Cardiac muscle cell (in vitro differentiated cells and primary cell): ENCODE measurements around the gene HOXA3. TPM values are rescaled to one million over a fixed set of nuclear protein-coding genes. Genes with fewer than 3 reads are reported as not detected.

Source experiments
- DNase-seq, 2 donors: peaks; one replicate each; pipeline versions ENCODE4 v3.0.0 to v3.0.0-alpha.2; 2010 to 2017; ENCODE audit warnings: low read depth in 1 of 2, low spot score in 1 of 2
- H3K27ac ChIP-seq: fragments of 200-600 bp; sonication (generic); 2 replicates; pipeline ENCODE4 v1.5.1; 2016
- H3K27me3 ChIP-seq: fragments of 200-600 bp; sonication (generic); 2 replicates; pipeline ENCODE4 v1.6.0; 2016; ENCODE audit warnings: control low read depth
- H3K36me3 ChIP-seq: fragments of 200-600 bp; sonication (generic); 2 replicates; pipeline ENCODE4 v1.5.1; 2016; ENCODE audit warnings: control low read depth
- H3K4me1 ChIP-seq: fragments of 200-600 bp; sonication (generic); 2 replicates; pipeline ENCODE4 v1.8.1; 2017; ENCODE audit warnings: low read depth, mild to moderate bottlenecking, mixed run types
- H3K4me3 ChIP-seq: fragments of 200-600 bp; sonication (generic); 2 replicates; pipeline ENCODE4 v1.5.1; 2016; ENCODE audit warnings: mild to moderate bottlenecking
- H3K9me3 ChIP-seq: fragments of 200-600 bp; sonication (generic); 2 replicates; pipeline ENCODE4 v1.5.1; 2017; ENCODE audit warnings: low read depth, mild to moderate bottlenecking, control low read depth
- CTCF ChIP-seq: IDR thresholded peaks from 2 replicates; pipeline ENCODE4 v1.5.1; 2012; ENCODE audit warnings: low read depth, mild to moderate bottlenecking, low read length
- polyA plus RNA-seq: library from polyadenylated mRNA; unstranded; fragments of >200 nt; fragmentation: Nextera tagmentation; extraction: Ambion mirVana; gene quantifications from 2 replicates; pipeline ENCODE4 v1.2.1, GENCODE V29; 2016
- total RNA-seq: library from RNA; depleted of rRNA; stranded (reverse); fragments of >200 nt; gene quantifications from 2 replicates; pipeline ENCODE4 v1.2.3, GENCODE V29; 2016

The HOXA3 gene
- total and polyA plus RNA-seq, 2 experiments from 2014 or later = 1.4 to 9.4 TPM

DNA sequence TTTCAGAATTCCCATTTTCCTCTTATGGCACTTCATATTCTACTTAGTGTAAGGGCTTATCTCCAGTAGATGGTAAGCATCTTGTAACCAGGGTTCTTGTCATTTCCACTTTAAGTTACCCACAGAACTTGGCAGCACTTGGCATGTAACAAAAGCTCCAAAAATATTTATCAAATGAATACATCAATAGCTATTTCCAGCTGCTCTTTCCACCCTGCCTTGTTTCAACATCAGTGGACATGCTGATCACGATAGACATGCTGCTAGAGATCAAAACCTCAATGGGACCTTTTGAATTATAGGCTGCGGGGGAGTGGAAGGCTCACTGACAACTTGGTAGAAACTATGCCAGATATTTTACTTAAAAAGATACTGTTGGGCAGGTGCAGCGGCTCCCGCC lies 89.4 kb downstream of the HOXA3 start:
- TF ChIP-seq CTCF = no peak
- no peak for DNase-seq

More for the DNA sequence above, 89.4 kb downstream of the HOXA3 start:
- H3K4me3 ChIP-seq = no peak overlapping the region
- H3K9me3 ChIP-seq = no peaks in the 10 kb centered on the region
- peaks cover 16% of the 10 kb centered on the region for H3K27me3 ChIP-seq
- no peaks in the 10 kb centered on the region for H3K36me3 ChIP-seq
- no peaks in the 10 kb centered on the region for H3K4me1 ChIP-seq
- no peak overlapping the region for H3K27ac ChIP-seq

Other genes with a start within 250 kb of the HOXA3 start
- gene HOXA1, start 56.6 kb downstream of the HOXA3 start, total RNA-seq = 0.42 and 0.85 TPM in 2 replicates
- gene HOXA1, start 56.6 kb downstream of the HOXA3 start, polyA plus RNA-seq = 0.07 TPM in 1 of 2 replicates, not detected in the other
- gene HOXA2, start 49.9 kb downstream of the HOXA3 start, total RNA-seq = 0.27 and 0.53 TPM in 2 replicates
- 0.12 and 0.34 TPM in 2 replicates for gene HOXA2, start 49.9 kb downstream of the HOXA3 start, polyA plus RNA-seq
- 0.14 TPM in 1 of 2 replicates, not detected in the other for gene HOXA4, start 21.8 kb downstream of the HOXA3 start, total RNA-seq
- 0.46 TPM in 1 of 2 replicates, not detected in the other for gene HOXA4, start 21.8 kb downstream of the HOXA3 start, polyA plus RNA-seq
- not detected in 2 replicates for gene HOXA5, start 8.9 kb downstream of the HOXA3 start, total RNA-seq
- not detected in 2 replicates for gene HOXA5, start 8.9 kb downstream of the HOXA3 start, polyA plus RNA-seq
- gene HOXA6, start 4.8 kb downstream of the HOXA3 start, total RNA-seq = not detected in 2 replicates
- gene HOXA6, start 4.8 kb downstream of the HOXA3 start, polyA plus RNA-seq = not detected in 2 replicates
- gene HOXA7, start 4.1 kb upstream of the HOXA3 start, total RNA-seq = not detected in 2 replicates
- gene HOXA7, start 4.1 kb upstream of the HOXA3 start, polyA plus RNA-seq = not detected in 2 replicates
- not detected in 2 replicates for gene HOXA9, start 13.0 kb upstream of the HOXA3 start, total RNA-seq
- not detected in 2 replicates for gene HOXA9, start 13.0 kb upstream of the HOXA3 start, polyA plus RNA-seq
- not detected in 2 replicates for gene HOXA10, start 21.7 kb upstream of the HOXA3 start, total RNA-seq
- not detected in 2 replicates for gene HOXA10, start 21.7 kb upstream of the HOXA3 start, polyA plus RNA-seq
- gene HOXA11, start 32.6 kb upstream of the HOXA3 start, total RNA-seq = not detected in 2 replicates
- not detected in 2 replicates for gene HOXA11, start 32.6 kb upstream of the HOXA3 start, polyA plus RNA-seq
- gene HOXA13, start 47.5 kb upstream of the HOXA3 start, total RNA-seq = not detected in 2 replicates
- gene HOXA13, start 47.5 kb upstream of the HOXA3 start, polyA plus RNA-seq = not detected in 2 replicates
- gene EVX1, start 90.2 kb upstream of the HOXA3 start, total RNA-seq = not detected in 2 replicates
- gene EVX1, start 90.2 kb upstream of the HOXA3 start, polyA plus RNA-seq = not detected in 2 replicates